Measurements from ENCODE around the gene OAS2.

The OAS2 gene

GRCh38 chr12:112938751-112939150, 39.6 kb upstream of the OAS2 start:
- peak overlapping the region; percentile 65 to 66 for H3K9ac ChIP-seq (ENCODE audit: low read depth in 1 of 2, low read length in 2 of 2)
- no peaks in the 10 kb centered on the region for H3K36me3 ChIP-seq (ENCODE audit: control insufficient read depth in 1 of 2, insufficient read depth in 2 of 2, low read length in 2 of 2)
- H3K27me3 ChIP-seq (ENCODE audit: control insufficient read depth in 1 of 2, insufficient read depth in 2 of 2, low read length in 2 of 2), result no peaks in the 10 kb centered on the region
- H3K4me3 ChIP-seq (ENCODE audit: low read depth in 1 of 2, low read length in 2 of 2), result peak overlapping the region; percentile 69 to 76
- H3K4me1 ChIP-seq (ENCODE audit: control insufficient read depth in 1 of 2, insufficient read depth in 2 of 2, low read length in 2 of 2), result peaks cover 16 to 19% of the 10 kb centered on the region in 2 donors
- H3K9me3 ChIP-seq (ENCODE audit: control insufficient read depth in 1 of 2, low read length in 2 of 2), result no peaks in the 10 kb centered on the region
- H3K27ac ChIP-seq (ENCODE audit: low read depth, low read length), result peak overlapping the region; percentile 18

- Histone ChIP-seq H3K9ac (ENCODE audit: low read depth in 1 of 2, low read length in 2 of 2) (no peak overlapping the region), H3K4me1 (ENCODE audit: control insufficient read depth in 1 of 2, insufficient read depth in 2 of 2, low read length in 2 of 2) (peaks cover 16 to 19% of the 10 kb centered on the region in 2 donors), H3K9me3 (ENCODE audit: control insufficient read depth in 1 of 2, low read length in 2 of 2) (no peaks in the 10 kb centered on the region), H3K36me3 (ENCODE audit: control insufficient read depth in 1 of 2, insufficient read depth in 2 of 2, low read length in 2 of 2) (peaks cover 0 to 8% of the 10 kb centered on the region in 2 donors), H3K4me3 (ENCODE audit: low read depth in 1 of 2, low read length in 2 of 2) (peak overlapping the region in 1 of 2 donors; percentile 76), H3K27ac (ENCODE audit: low read depth, low read length) (no peak overlapping the region), H3K27me3 (ENCODE audit: control insufficient read depth in 1 of 2, insufficient read depth in 2 of 2, low read length in 2 of 2) (no peaks in the 10 kb centered on the region)
These were observed 38.4 kb upstream of the OAS2 start for GRCh38 chr12:112939761-112940381.

GRCh38 chr12:112941528-112942335, 36.6 kb upstream of the OAS2 start:
- Histone ChIP-seq H3K9ac (ENCODE audit: low read depth in 1 of 2, low read length in 2 of 2) (no peak overlapping the region), H3K9me3 (ENCODE audit: control insufficient read depth in 1 of 2, low read length in 2 of 2) (no peaks in the 10 kb centered on the region), H3K4me3 (ENCODE audit: low read depth in 1 of 2, low read length in 2 of 2) (no peak overlapping the region), H3K36me3 (ENCODE audit: control insufficient read depth in 1 of 2, insufficient read depth in 2 of 2, low read length in 2 of 2) (peaks cover 0 to 20% of the 10 kb centered on the region in 2 donors), H3K4me1 (ENCODE audit: control insufficient read depth in 1 of 2, insufficient read depth in 2 of 2, low read length in 2 of 2) (peaks cover 16 to 19% of the 10 kb centered on the region in 2 donors), H3K27me3 (ENCODE audit: control insufficient read depth in 1 of 2, insufficient read depth in 2 of 2, low read length in 2 of 2) (no peaks in the 10 kb centered on the region), H3K27ac (ENCODE audit: low read depth, low read length) (no peak overlapping the region)

- H3K27ac ChIP-seq (ENCODE audit: low read depth, low read length), result no peak overlapping the region
- no peak overlapping the region for H3K4me3 ChIP-seq (ENCODE audit: low read depth in 1 of 2, low read length in 2 of 2)
- no peaks in the 10 kb centered on the region for H3K9me3 ChIP-seq (ENCODE audit: control insufficient read depth in 1 of 2, low read length in 2 of 2)
- peaks cover 16 to 19% of the 10 kb centered on the region in 2 donors for H3K4me1 ChIP-seq (ENCODE audit: control insufficient read depth in 1 of 2, insufficient read depth in 2 of 2, low read length in 2 of 2)
- no peaks in the 10 kb centered on the region for H3K27me3 ChIP-seq (ENCODE audit: control insufficient read depth in 1 of 2, insufficient read depth in 2 of 2, low read length in 2 of 2)
- peaks cover 0 to 21% of the 10 kb centered on the region in 2 donors for H3K36me3 ChIP-seq (ENCODE audit: control insufficient read depth in 1 of 2, insufficient read depth in 2 of 2, low read length in 2 of 2)
- no peak overlapping the region for H3K9ac ChIP-seq (ENCODE audit: low read depth in 1 of 2, low read length in 2 of 2)
These were observed 35.7 kb upstream of the OAS2 start for GRCh38 chr12:112942572-112942971.

GRCh38 chr12:112944024-112944690, 34.2 kb upstream of the OAS2 start:
- peaks cover 10% of the 10 kb centered on the region in 2 donors for H3K4me1 ChIP-seq (ENCODE audit: control insufficient read depth in 1 of 2, insufficient read depth in 2 of 2, low read length in 2 of 2)
- H3K27ac ChIP-seq (ENCODE audit: low read depth, low read length), result no peak overlapping the region
- H3K27me3 ChIP-seq (ENCODE audit: control insufficient read depth in 1 of 2, insufficient read depth in 2 of 2, low read length in 2 of 2), result no peaks in the 10 kb centered on the region
- H3K36me3 ChIP-seq (ENCODE audit: control insufficient read depth in 1 of 2, insufficient read depth in 2 of 2, low read length in 2 of 2), result peaks cover 3 to 37% of the 10 kb centered on the region in 2 donors
- no peaks in the 10 kb centered on the region for H3K9me3 ChIP-seq (ENCODE audit: control insufficient read depth in 1 of 2, low read length in 2 of 2)
- H3K4me3 ChIP-seq (ENCODE audit: low read depth in 1 of 2, low read length in 2 of 2), result no peak overlapping the region
- H3K9ac ChIP-seq (ENCODE audit: low read depth in 1 of 2, low read length in 2 of 2), result no peak overlapping the region

GRCh38 chr12:112945515-112945914, 32.8 kb upstream of the OAS2 start:
- no peak overlapping the region for H3K27ac ChIP-seq (ENCODE audit: low read depth, low read length)
- no peak overlapping the region for H3K4me3 ChIP-seq (ENCODE audit: low read depth in 1 of 2, low read length in 2 of 2)
- no peak overlapping the region for H3K9ac ChIP-seq (ENCODE audit: low read depth in 1 of 2, low read length in 2 of 2)
- H3K27me3 ChIP-seq (ENCODE audit: control insufficient read depth in 1 of 2, insufficient read depth in 2 of 2, low read length in 2 of 2), result no peaks in the 10 kb centered on the region
- no peaks in the 10 kb centered on the region for H3K9me3 ChIP-seq (ENCODE audit: control insufficient read depth in 1 of 2, low read length in 2 of 2)
- no peaks in the 10 kb centered on the region for H3K4me1 ChIP-seq (ENCODE audit: control insufficient read depth in 1 of 2, insufficient read depth in 2 of 2, low read length in 2 of 2)
- peaks cover 7 to 42% of the 10 kb centered on the region in 2 donors for H3K36me3 ChIP-seq (ENCODE audit: control insufficient read depth in 1 of 2, insufficient read depth in 2 of 2, low read length in 2 of 2)

GRCh38 chr12:112946236-112947000, 31.9 kb upstream of the OAS2 start:
- no peak overlapping the region for H3K4me3 ChIP-seq (ENCODE audit: low read depth in 1 of 2, low read length in 2 of 2)
- H3K9me3 ChIP-seq (ENCODE audit: control insufficient read depth in 1 of 2, low read length in 2 of 2), result no peaks in the 10 kb centered on the region
- H3K4me1 ChIP-seq (ENCODE audit: control insufficient read depth in 1 of 2, insufficient read depth in 2 of 2, low read length in 2 of 2), result no peaks in the 10 kb centered on the region
- H3K36me3 ChIP-seq (ENCODE audit: control insufficient read depth in 1 of 2, insufficient read depth in 2 of 2, low read length in 2 of 2), result peaks cover 11 to 49% of the 10 kb centered on the region in 2 donors
- no peaks in the 10 kb centered on the region for H3K27me3 ChIP-seq (ENCODE audit: control insufficient read depth in 1 of 2, insufficient read depth in 2 of 2, low read length in 2 of 2)
- H3K9ac ChIP-seq (ENCODE audit: low read depth in 1 of 2, low read length in 2 of 2), result no peak overlapping the region
- no peak overlapping the region for H3K27ac ChIP-seq (ENCODE audit: low read depth, low read length)

- no peak overlapping the region for H3K27ac ChIP-seq (ENCODE audit: low read depth, low read length)
- H3K9me3 ChIP-seq (ENCODE audit: control insufficient read depth in 1 of 2, low read length in 2 of 2), result no peaks in the 10 kb centered on the region
- H3K27me3 ChIP-seq (ENCODE audit: control insufficient read depth in 1 of 2, insufficient read depth in 2 of 2, low read length in 2 of 2), result no peaks in the 10 kb centered on the region
- no peak overlapping the region for H3K4me3 ChIP-seq (ENCODE audit: low read depth in 1 of 2, low read length in 2 of 2)
- peaks cover 11 to 51% of the 10 kb centered on the region in 2 donors for H3K36me3 ChIP-seq (ENCODE audit: control insufficient read depth in 1 of 2, insufficient read depth in 2 of 2, low read length in 2 of 2)
- H3K4me1 ChIP-seq (ENCODE audit: control insufficient read depth in 1 of 2, insufficient read depth in 2 of 2, low read length in 2 of 2), result no peaks in the 10 kb centered on the region
- H3K9ac ChIP-seq (ENCODE audit: low read depth in 1 of 2, low read length in 2 of 2), result no peak overlapping the region
These were observed 31.0 kb upstream of the OAS2 start for GRCh38 chr12:112947314-112947713.

- no peaks in the 10 kb centered on the region for H3K9me3 ChIP-seq (ENCODE audit: control insufficient read depth in 1 of 2, low read length in 2 of 2)
- no peaks in the 10 kb centered on the region for H3K27me3 ChIP-seq (ENCODE audit: control insufficient read depth in 1 of 2, insufficient read depth in 2 of 2, low read length in 2 of 2)
- H3K9ac ChIP-seq (ENCODE audit: low read depth in 1 of 2, low read length in 2 of 2), result no peak overlapping the region
- no peak overlapping the region for H3K4me3 ChIP-seq (ENCODE audit: low read depth in 1 of 2, low read length in 2 of 2)
- H3K4me1 ChIP-seq (ENCODE audit: control insufficient read depth in 1 of 2, insufficient read depth in 2 of 2, low read length in 2 of 2), result no peaks in the 10 kb centered on the region
- no peak overlapping the region for H3K27ac ChIP-seq (ENCODE audit: low read depth, low read length)
- H3K36me3 ChIP-seq (ENCODE audit: control insufficient read depth in 1 of 2, insufficient read depth in 2 of 2, low read length in 2 of 2), result peaks cover 11 to 51% of the 10 kb centered on the region in 2 donors
These were observed 30.6 kb upstream of the OAS2 start for GRCh38 chr12:112947761-112948160.

All from duodenal mucosa (tissue), 2 donors.